ENCODE results near the gene ZSCAN25. TPM values are rescaled to one million over a fixed set of nuclear protein-coding genes. Genes with fewer than 3 reads are reported as not detected.
"Not testable (repeated sequence)": the region's sequence is repeated elsewhere in the genome, so short reads cannot be mapped to it uniquely, and the experiment has no call there.

ZSCAN25 gene
- total RNA-seq, 2 experiments from 2014 or later: 35.5 to 42.5 TPM

- H3K9me3 Mint-ChIP-seq: no peaks in the 10 kb centered on the region
- DNase-seq (no peak), ATAC-seq (ENCODE audit: low read depth) (no peak)
- H3K27me3 Mint-ChIP-seq: no peaks in the 10 kb centered on the region
- POLR2A ChIA-PET: interaction anchor here (1.5 kb wide), 1 partner anchor 9 kb away, joined by 3 read pairs; no protein-coding TSS in a partner anchor
- H3K27ac Mint-ChIP-seq: peak overlapping the region; percentile 99
- H3K36me3 Mint-ChIP-seq: peaks cover 71% of the 10 kb centered on the region
- H3K4me3 Mint-ChIP-seq: peak overlapping the region; percentile 86
- peaks cover 68% of the 10 kb centered on the region for H3K4me1 Mint-ChIP-seq
Measured at GRCh38 chr7:99622596-99622995, 5.8 kb downstream of the ZSCAN25 start.

- peak overlapping the region; percentile 86 for H3K4me3 Mint-ChIP-seq
- no peaks in the 10 kb centered on the region for H3K9me3 Mint-ChIP-seq
- peaks cover 70% of the 10 kb centered on the region for H3K36me3 Mint-ChIP-seq
- DNase-seq (no peak), ATAC-seq (ENCODE audit: low read depth) (no peak)
- H3K4me1 Mint-ChIP-seq: peaks cover 62% of the 10 kb centered on the region
- POLR2A ChIA-PET: interaction anchor here (1.5 to 1.7 kb wide), 2 partner anchors 8 to 118 kb away, joined by 3 to 12 read pairs; partner anchors contain the start of gene ZKSCAN5
- peak overlapping the region; percentile 99 for H3K27ac Mint-ChIP-seq
- H3K27me3 Mint-ChIP-seq: no peaks in the 10 kb centered on the region
Measured at GRCh38 chr7:99623091-99623693, 6.4 kb downstream of the ZSCAN25 start.

- H3K27ac Mint-ChIP-seq: peak overlapping the region; percentile 99
- H3K27me3 Mint-ChIP-seq: no peaks in the 10 kb centered on the region
- H3K36me3 Mint-ChIP-seq: peaks cover 69% of the 10 kb centered on the region
- H3K4me1 Mint-ChIP-seq: peaks cover 56% of the 10 kb centered on the region
- ATAC-seq (ENCODE audit: low read depth) (peak; percentile 31), DNase-seq (peak; percentile 55)
- H3K4me3 Mint-ChIP-seq: peak overlapping the region; percentile 86
- H3K9me3 Mint-ChIP-seq: no peaks in the 10 kb centered on the region
- POLR2A ChIA-PET: interaction anchor here (1.0 to 1.8 kb wide), 8 partner anchors 8 to 296 kb away, joined by 3 to 13 read pairs (median 7); partner anchors contain the start of genes TRIM4, ZKSCAN5, ZNF394 and ZNF655
Measured at GRCh38 chr7:99623702-99624447, 7.1 kb downstream of the ZSCAN25 start.

- Mint-ChIP-seq H3K27ac (peak overlapping the region; percentile 99), H3K9me3 (no peaks in the 10 kb centered on the region)
- POLR2A ChIA-PET: interaction anchor here (0.5 to 1.8 kb wide), 10 partner anchors 9 to 307 kb away, joined by 3 to 13 read pairs (median 6); partner anchors contain the start of genes TRIM4, ZKSCAN5, ZNF394 and ZNF655
Measured at GRCh38 chr7:99624484-99624883, 7.7 kb downstream of the ZSCAN25 start.

GRCh38 chr7:99625321-99625720 is 8.6 kb downstream of the ZSCAN25 start:
- POLR2A ChIA-PET: interaction anchor here (1.8 kb wide), 1 partner anchor 126 kb away, joined by 4 read pairs; the partner anchor contains the start of gene ZNF394
- DNase-seq: no peak
- H3K4me1 Mint-ChIP-seq: peaks cover 51% of the 10 kb centered on the region
- H3K9me3 Mint-ChIP-seq: no peaks in the 10 kb centered on the region
- no peak for ATAC-seq (ENCODE audit: low read depth)
- no peaks in the 10 kb centered on the region for H3K27me3 Mint-ChIP-seq
- peak overlapping the region; percentile 99 for H3K27ac Mint-ChIP-seq
- peaks cover 60% of the 10 kb centered on the region for H3K36me3 Mint-ChIP-seq
- H3K4me3 Mint-ChIP-seq: peak overlapping the region; percentile 86

More at GRCh38 chr7:99624484-99624883, 7.7 kb downstream of the ZSCAN25 start:
- peaks cover 51% of the 10 kb centered on the region for H3K4me1 Mint-ChIP-seq
- no peaks in the 10 kb centered on the region for H3K27me3 Mint-ChIP-seq
- peak overlapping the region; percentile 86 for H3K4me3 Mint-ChIP-seq
- DNase-seq: peak; percentile 82
- peak; percentile 91 for ATAC-seq (ENCODE audit: low read depth)
- H3K36me3 Mint-ChIP-seq: peaks cover 65% of the 10 kb centered on the region

- Mint-ChIP-seq H3K9me3 (no peaks in the 10 kb centered on the region), H3K4me1 (peaks cover 50% of the 10 kb centered on the region), H3K36me3 (peaks cover 56% of the 10 kb centered on the region), H3K27ac (peak overlapping the region; percentile 99), H3K4me3 (peak overlapping the region; percentile 86), H3K27me3 (no peaks in the 10 kb centered on the region)
- DNase-seq (no peak), ATAC-seq (ENCODE audit: low read depth) (no peak)
- POLR2A ChIA-PET: no interaction called here
Measured at GRCh38 chr7:99625961-99626360, 9.2 kb downstream of the ZSCAN25 start.

GRCh38 chr7:99626661-99627060 is 9.9 kb downstream of the ZSCAN25 start:
- DNase-seq (no peak), ATAC-seq (ENCODE audit: low read depth) (no peak)
- H3K4me1 Mint-ChIP-seq: peaks cover 49% of the 10 kb centered on the region
- no peaks in the 10 kb centered on the region for H3K27me3 Mint-ChIP-seq
- H3K36me3 Mint-ChIP-seq: peaks cover 55% of the 10 kb centered on the region
- peak overlapping the region; percentile 99 for H3K27ac Mint-ChIP-seq
- no peaks in the 10 kb centered on the region for H3K9me3 Mint-ChIP-seq
- POLR2A ChIA-PET: no interaction called here
- peak overlapping the region; percentile 86 for H3K4me3 Mint-ChIP-seq

GRCh38 chr7:99627513-99627912 is 10.8 kb downstream of the ZSCAN25 start:
- no peaks in the 10 kb centered on the region for H3K9me3 Mint-ChIP-seq
- H3K27me3 Mint-ChIP-seq: no peaks in the 10 kb centered on the region
- POLR2A ChIA-PET: no interaction called here
- peaks cover 43% of the 10 kb centered on the region for H3K4me1 Mint-ChIP-seq
- no peak for ATAC-seq (ENCODE audit: low read depth)
- H3K27ac Mint-ChIP-seq: no peak overlapping the region
- DNase-seq: no peak
- peaks cover 53% of the 10 kb centered on the region for H3K36me3 Mint-ChIP-seq
- H3K4me3 Mint-ChIP-seq: no peak overlapping the region

- ATAC-seq (ENCODE audit: low read depth) (no peak), DNase-seq (no peak)
- Mint-ChIP-seq H3K9me3 (no peaks in the 10 kb centered on the region), H3K27ac (peak overlapping the region; percentile 26), H3K4me1 (peaks cover 30% of the 10 kb centered on the region), H3K36me3 (peaks cover 47% of the 10 kb centered on the region), H3K27me3 (no peaks in the 10 kb centered on the region), H3K4me3 (no peak overlapping the region)
- POLR2A ChIA-PET: interaction anchor here (0.9 kb wide), 1 partner anchor 71 kb away, joined by 3 read pairs; no protein-coding TSS in a partner anchor
Measured at GRCh38 chr7:99628471-99629465, 12.0 kb downstream of the ZSCAN25 start.

GRCh38 chr7:99629643-99630042 is 12.9 kb downstream of the ZSCAN25 start:
- no peaks in the 10 kb centered on the region for H3K9me3 Mint-ChIP-seq
- H3K4me3 Mint-ChIP-seq: no peak overlapping the region
- peaks cover 22% of the 10 kb centered on the region for H3K4me1 Mint-ChIP-seq
- DNase-seq: no peak
- POLR2A ChIA-PET: no interaction called here
- H3K27ac Mint-ChIP-seq: no peak overlapping the region
- ATAC-seq (ENCODE audit: low read depth): no peak
- H3K36me3 Mint-ChIP-seq: peaks cover 41% of the 10 kb centered on the region
- H3K27me3 Mint-ChIP-seq: no peaks in the 10 kb centered on the region

- Mint-ChIP-seq H3K4me3 (peak overlapping the region; percentile 8), H3K4me1 (peaks cover 8% of the 10 kb centered on the region), H3K27me3 (no peaks in the 10 kb centered on the region), H3K36me3 (peaks cover 32% of the 10 kb centered on the region), H3K9me3 (no peaks in the 10 kb centered on the region), H3K27ac (peak overlapping the region; percentile 18)
- POLR2A ChIA-PET: interaction anchor here (1.5 kb wide), 1 partner anchor 9 kb away, joined by 3 read pairs; no protein-coding TSS in a partner anchor
- peak; percentile 65 for ATAC-seq (ENCODE audit: low read depth)
- no peak for DNase-seq
Measured at GRCh38 chr7:99631295-99632109, 14.8 kb downstream of the ZSCAN25 start.

- not testable (repeated sequence) for H3K4me3 Mint-ChIP-seq; H3K27ac Mint-ChIP-seq; H3K9me3 Mint-ChIP-seq; H3K27me3 Mint-ChIP-seq; ATAC-seq (ENCODE audit: low read depth); DNase-seq
- H3K36me3 Mint-ChIP-seq: peaks cover 55% of the 10 kb centered on the region
- POLR2A ChIA-PET: interaction anchor here (0.5 kb wide), 1 partner anchor 1442 kb away, joined by 3 read pairs; no protein-coding TSS in a partner anchor
- H3K4me1 Mint-ChIP-seq: peaks cover 16% of the 10 kb centered on the region
Measured at GRCh38 chr7:99637414-99637813, 20.7 kb downstream of the ZSCAN25 start.
